HL-60 (cell line): Measurements from ENCODE around the gene EPOP.
A peak's percentile ranks its signal among the peaks of the same experiment; 100 is the strongest.

ENCODE experiments used
- DNase-seq, 2 experiments: peaks; one replicate each; pipeline ENCODE4 v3.0.0-alpha.2; 2010 to 2020; ENCODE audit warnings: low read depth in 1 of 2, low spot score in 1 of 2
- H3K27ac ChIP-seq: fragments of 250-450 bp; sonication (Bioruptor Pico); replicated peaks from 2 replicates; pipeline ENCODE4 v1.5.1; 2020; ENCODE audit warnings: mild to moderate bottlenecking, moderate library complexity
- H3K27me3 ChIP-seq: fragments of 250-450 bp; sonication (Bioruptor Pico); 2 replicates; pipeline ENCODE4 v1.5.1; 2021; ENCODE audit warnings: mild to moderate bottlenecking, moderate library complexity; ENCODE audit not compliant: insufficient read depth, poor library complexity, severe bottlenecking
- H3K4me3 ChIP-seq: replicated peaks from 2 replicates; pipeline ENCODE4 v1.5.1; 2011; ENCODE audit warnings: mild to moderate bottlenecking, control low read depth, low read length; ENCODE audit not compliant: insufficient read depth
- GABPA ChIP-seq: IDR thresholded peaks from 2 replicates; pipeline ENCODE4 v1.6.1; 2012; ENCODE audit warnings: low read depth
- POLR2AphosphoS5 ChIP-seq: IDR thresholded peaks from 2 replicates; pipeline ENCODE4 v1.6.1; 2012; ENCODE audit warnings: low read depth
- SPI1 ChIP-seq: IDR thresholded peaks from 2 replicates; pipeline ENCODE4 v1.6.1; 2012; ENCODE audit warnings: low read depth, mild to moderate bottlenecking, borderline replicate concordance
- TF ChIP-seq, protein P1 (sequence below): IDR thresholded peaks from one replicate; pipeline ENCODE4 v1.5.1; 2011; ENCODE audit warnings: low read length, control low read depth, inconsistent platforms; ENCODE audit not compliant: insufficient read depth
- TF ChIP-seq, protein P2 (sequence below): IDR thresholded peaks from 2 replicates; pipeline ENCODE4 v1.6.1; 2012; ENCODE audit warnings: low read depth; ENCODE audit not compliant: insufficient replicate concordance

Gene EPOP

DNA sequence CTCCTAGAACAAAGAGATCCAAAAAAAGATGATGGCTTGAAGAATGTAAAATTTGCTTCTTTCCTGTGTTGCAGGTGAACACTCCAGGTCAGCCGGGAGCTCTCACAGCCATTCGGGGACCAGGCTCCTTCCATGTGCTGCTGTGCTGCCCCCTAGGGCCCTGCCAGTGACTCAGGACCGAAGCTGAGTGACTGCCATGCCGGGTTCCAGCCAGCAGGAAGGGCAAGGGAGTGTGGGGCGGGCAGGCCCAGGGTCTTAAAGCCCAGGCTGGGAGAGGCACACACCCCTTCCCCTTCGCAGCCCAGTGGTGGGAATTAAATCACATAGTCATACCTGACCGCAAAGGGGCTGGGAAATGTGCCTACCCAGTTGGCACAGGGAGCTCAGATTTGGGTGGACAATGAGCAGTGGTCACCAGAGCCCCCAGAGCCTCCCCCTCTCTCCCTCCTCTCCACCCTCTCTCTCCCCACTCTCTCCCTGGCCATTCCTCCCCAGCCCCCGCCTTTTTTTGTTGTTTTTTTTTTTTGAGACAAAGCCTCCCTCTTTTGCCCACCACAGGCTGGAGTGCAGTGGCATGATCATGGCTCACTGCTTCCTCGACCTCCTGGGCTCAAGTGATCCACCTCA is 11.5 kb downstream of the EPOP start:
- peak in 1 of 2 experiments; percentile 72 for DNase-seq
- H3K27me3 ChIP-seq = peaks cover 5% of the 10 kb centered on the region
- TF ChIP-seq, protein P1, sequence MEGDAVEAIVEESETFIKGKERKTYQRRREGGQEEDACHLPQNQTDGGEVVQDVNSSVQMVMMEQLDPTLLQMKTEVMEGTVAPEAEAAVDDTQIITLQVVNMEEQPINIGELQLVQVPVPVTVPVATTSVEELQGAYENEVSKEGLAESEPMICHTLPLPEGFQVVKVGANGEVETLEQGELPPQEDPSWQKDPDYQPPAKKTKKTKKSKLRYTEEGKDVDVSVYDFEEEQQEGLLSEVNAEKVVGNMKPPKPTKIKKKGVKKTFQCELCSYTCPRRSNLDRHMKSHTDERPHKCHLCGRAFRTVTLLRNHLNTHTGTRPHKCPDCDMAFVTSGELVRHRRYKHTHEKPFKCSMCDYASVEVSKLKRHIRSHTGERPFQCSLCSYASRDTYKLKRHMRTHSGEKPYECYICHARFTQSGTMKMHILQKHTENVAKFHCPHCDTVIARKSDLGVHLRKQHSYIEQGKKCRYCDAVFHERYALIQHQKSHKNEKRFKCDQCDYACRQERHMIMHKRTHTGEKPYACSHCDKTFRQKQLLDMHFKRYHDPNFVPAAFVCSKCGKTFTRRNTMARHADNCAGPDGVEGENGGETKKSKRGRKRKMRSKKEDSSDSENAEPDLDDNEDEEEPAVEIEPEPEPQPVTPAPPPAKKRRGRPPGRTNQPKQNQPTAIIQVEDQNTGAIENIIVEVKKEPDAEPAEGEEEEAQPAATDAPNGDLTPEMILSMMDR = peak; percentile 48
- TF ChIP-seq SPI1 (no peak), POLR2AphosphoS5 (no peak), GABPA (no peak)
- TF ChIP-seq, protein P2, sequence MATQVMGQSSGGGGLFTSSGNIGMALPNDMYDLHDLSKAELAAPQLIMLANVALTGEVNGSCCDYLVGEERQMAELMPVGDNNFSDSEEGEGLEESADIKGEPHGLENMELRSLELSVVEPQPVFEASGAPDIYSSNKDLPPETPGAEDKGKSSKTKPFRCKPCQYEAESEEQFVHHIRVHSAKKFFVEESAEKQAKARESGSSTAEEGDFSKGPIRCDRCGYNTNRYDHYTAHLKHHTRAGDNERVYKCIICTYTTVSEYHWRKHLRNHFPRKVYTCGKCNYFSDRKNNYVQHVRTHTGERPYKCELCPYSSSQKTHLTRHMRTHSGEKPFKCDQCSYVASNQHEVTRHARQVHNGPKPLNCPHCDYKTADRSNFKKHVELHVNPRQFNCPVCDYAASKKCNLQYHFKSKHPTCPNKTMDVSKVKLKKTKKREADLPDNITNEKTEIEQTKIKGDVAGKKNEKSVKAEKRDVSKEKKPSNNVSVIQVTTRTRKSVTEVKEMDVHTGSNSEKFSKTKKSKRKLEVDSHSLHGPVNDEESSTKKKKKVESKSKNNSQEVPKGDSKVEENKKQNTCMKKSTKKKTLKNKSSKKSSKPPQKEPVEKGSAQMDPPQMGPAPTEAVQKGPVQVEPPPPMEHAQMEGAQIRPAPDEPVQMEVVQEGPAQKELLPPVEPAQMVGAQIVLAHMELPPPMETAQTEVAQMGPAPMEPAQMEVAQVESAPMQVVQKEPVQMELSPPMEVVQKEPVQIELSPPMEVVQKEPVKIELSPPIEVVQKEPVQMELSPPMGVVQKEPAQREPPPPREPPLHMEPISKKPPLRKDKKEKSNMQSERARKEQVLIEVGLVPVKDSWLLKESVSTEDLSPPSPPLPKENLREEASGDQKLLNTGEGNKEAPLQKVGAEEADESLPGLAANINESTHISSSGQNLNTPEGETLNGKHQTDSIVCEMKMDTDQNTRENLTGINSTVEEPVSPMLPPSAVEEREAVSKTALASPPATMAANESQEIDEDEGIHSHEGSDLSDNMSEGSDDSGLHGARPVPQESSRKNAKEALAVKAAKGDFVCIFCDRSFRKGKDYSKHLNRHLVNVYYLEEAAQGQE = no peak
- no peak overlapping the region for H3K4me3 ChIP-seq
- no peak overlapping the region for H3K27ac ChIP-seq

DNA sequence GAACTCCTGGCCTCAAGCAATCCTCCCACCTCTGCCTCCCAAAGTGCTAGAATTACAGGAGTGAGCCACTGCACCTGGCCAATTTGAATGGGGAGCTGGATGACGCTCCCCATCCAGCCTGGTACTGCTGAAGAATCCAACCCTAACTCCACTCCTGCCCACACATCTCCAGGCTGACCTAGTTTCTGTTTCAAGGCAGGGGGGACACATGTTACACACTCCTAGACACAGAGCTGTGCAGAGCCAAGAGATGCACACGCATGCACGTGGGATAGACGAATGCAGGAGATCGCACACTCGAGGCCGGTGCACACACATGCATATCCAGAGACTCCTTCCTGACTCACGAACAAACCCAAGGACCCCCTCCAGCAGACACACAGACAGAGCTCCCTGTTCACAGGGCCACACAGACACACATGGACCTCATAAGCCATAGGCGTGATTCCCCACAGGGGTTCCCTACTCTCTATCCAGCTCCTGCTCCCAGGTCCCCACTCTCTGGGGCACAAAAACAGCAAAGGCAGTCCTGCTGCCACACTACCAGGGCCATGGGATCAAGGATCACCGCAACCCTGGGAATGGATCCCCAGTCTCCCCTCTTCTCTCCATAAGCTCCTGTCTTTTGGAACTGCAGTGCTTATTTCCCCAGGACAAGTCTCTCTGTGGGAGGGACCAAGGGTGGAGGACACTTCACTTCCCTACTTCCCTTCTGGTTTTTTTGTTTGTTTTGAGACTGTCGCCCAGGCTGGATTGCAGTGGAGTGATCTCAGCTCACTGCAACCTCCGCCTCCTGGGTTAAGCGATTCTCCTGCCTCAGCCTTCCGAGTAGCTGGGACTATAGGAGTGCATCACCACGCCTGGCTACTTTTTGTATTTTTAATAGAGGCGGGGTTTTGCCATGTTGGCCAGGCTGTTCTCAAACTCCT is 14.4 kb downstream of the EPOP start:
- DNase-seq = peak in 1 of 2 experiments; percentile 50
- no peak overlapping the region for H3K4me3 ChIP-seq
- TF ChIP-seq, protein P1 = no peak
- TF ChIP-seq SPI1 (peak; percentile 72), GABPA (no peak), POLR2AphosphoS5 (no peak)
- H3K27ac ChIP-seq = no peak overlapping the region
- no peaks in the 10 kb centered on the region for H3K27me3 ChIP-seq

DNA sequence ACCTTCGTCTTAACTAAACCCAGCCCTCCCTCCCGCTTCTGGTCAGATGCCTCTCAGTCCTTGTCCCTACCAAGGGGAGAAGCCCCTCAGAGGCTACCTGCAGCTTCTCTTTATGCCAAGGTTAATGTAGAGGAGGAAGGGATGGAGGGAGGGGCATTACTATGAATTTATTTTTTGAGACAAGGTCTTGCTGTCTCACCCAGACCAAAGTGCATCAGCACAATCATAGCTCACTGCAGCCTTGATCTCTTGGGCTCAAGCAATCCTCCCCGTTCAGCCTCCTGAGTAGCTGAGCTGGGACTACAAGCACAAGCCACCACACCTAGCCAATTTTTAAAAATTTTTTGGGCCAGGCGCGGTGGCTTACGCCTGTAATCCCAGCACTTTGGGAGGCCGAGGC is 15.3 kb downstream of the EPOP start:
- no peak overlapping the region for H3K4me3 ChIP-seq
- no peak overlapping the region for H3K27ac ChIP-seq
- peaks cover 3% of the 10 kb centered on the region for H3K27me3 ChIP-seq
- no peak for TF ChIP-seq SPI1
- TF ChIP-seq, protein P1 = no peak
- TF ChIP-seq, protein P2 = no peak
- TF ChIP-seq POLR2AphosphoS5 = no peak
- TF ChIP-seq GABPA = no peak
- DNase-seq = no peak
